Measurements from ENCODE around the gene IRF4. TPM values are rescaled to one million over a fixed set of nuclear protein-coding genes. Genes with fewer than 3 reads are reported as not detected.

IRF4 gene
- total RNA-seq, result 1 to 10 TPM; 3.4 to 7.0 TPM
- polyA plus RNA-seq (ENCODE audit: insufficient read length in 6 of 6), result under 1 TPM; 0.27 to 0.42 (median 0.33) TPM
- long read RNA-seq, donor 1, result 0 reads
- long read RNA-seq, donor 2, result 0 reads
- long read RNA-seq, donor 3, result 0 reads
- long read RNA-seq, donor 4, partial matches to known transcripts, result 0 of 1 reads
- long read RNA-seq, donor 4, other reads (novel, unspliced or antisense), result 1 of 1 reads
- long read RNA-seq, donor 5, result 0 reads
- long read RNA-seq, donor 6, result 0 reads
- long read RNA-seq, donor 7, result 0 reads
- long read RNA-seq, donor 8, result 0 reads
- long read RNA-seq, donor 9, result 0 reads
- long read RNA-seq, donor 10, result 0 reads
- long read RNA-seq, donor 11, result 0 reads
- long read RNA-seq, donor 12, result 0 reads

- intact Hi-C loops (cut with DNase I), result no loop called here
- TF ChIP-seq CTCF (IDR thresholded peaks at IDR 0.05), result no peak
- ATAC-seq, result peak; percentile 67
- H3K27me3 ChIP-seq, result peaks cover 59 to 93% of the 10 kb centered on the region in 2 donors
- peaks cover 12 to 33% of the 10 kb centered on the region in 2 donors for H3K4me1 ChIP-seq
- no peak within 1 kb of the TSS for H3K27ac ChIP-seq
- H3K9me3 ChIP-seq, result no peaks in the 10 kb centered on the region
- peak within 1 kb of the TSS; percentile 34 to 42 for H3K4me3 ChIP-seq
- H3K36me3 ChIP-seq, result no peaks in the 10 kb centered on the region
- no peak for DNase-seq
Measured at GRCh38 chr6:391559-392440, at the start of gene IRF4. IRF4 (plus strand) TSS chr6:391752; CDS start chr6:393153, 1,401 bp downstream.

- no peak for DNase-seq
- H3K4me1 ChIP-seq, result peaks cover 8 to 44% of the 10 kb centered on the region in 2 donors
- no peaks in the 10 kb centered on the region for H3K36me3 ChIP-seq
- no peak overlapping the region for H3K4me3 ChIP-seq
- H3K27me3 ChIP-seq, result no peaks in the 10 kb centered on the region
- no peak for TF ChIP-seq CTCF (IDR thresholded peaks at IDR 0.05)
- intact Hi-C loops (cut with DNase I), result no loop called here
- no peak for ATAC-seq
- H3K27ac ChIP-seq, result no peak overlapping the region
- H3K9me3 ChIP-seq, result no peaks in the 10 kb centered on the region
Measured at GRCh38 chr6:341914-342831, 49.4 kb upstream of the IRF4 start.

- intact Hi-C loops (cut with DNase I), result no loop called here
- H3K27me3 ChIP-seq, result no peaks in the 10 kb centered on the region
- peaks cover 0 to 5% of the 10 kb centered on the region in 2 donors for H3K36me3 ChIP-seq
- no peak for ATAC-seq
- peak in 1 of 4 donors; percentile 71 for DNase-seq
- no peak overlapping the region for H3K27ac ChIP-seq
- peaks cover 8 to 38% of the 10 kb centered on the region in 2 donors for H3K4me1 ChIP-seq
- H3K9me3 ChIP-seq, result no peaks in the 10 kb centered on the region
- H3K4me3 ChIP-seq, result no peak overlapping the region
- no peak for TF ChIP-seq CTCF (IDR thresholded peaks at IDR 0.05)
Measured at GRCh38 chr6:342832-343179, 48.7 kb upstream of the IRF4 start.

GRCh38 chr6:343226-343935, 48.2 kb upstream of the IRF4 start:
- no peak for TF ChIP-seq CTCF (IDR thresholded peaks at IDR 0.05)
- H3K27me3 ChIP-seq, result no peaks in the 10 kb centered on the region
- no peaks in the 10 kb centered on the region for H3K9me3 ChIP-seq
- peaks cover 0 to 11% of the 10 kb centered on the region in 2 donors for H3K36me3 ChIP-seq
- ATAC-seq (no peak), DNase-seq (peak in 1 of 4 donors; percentile 59)
- H3K4me3 ChIP-seq, result no peak overlapping the region
- intact Hi-C loops (cut with DNase I), result no loop called here
- H3K27ac ChIP-seq, result no peak overlapping the region
- peaks cover 8 to 32% of the 10 kb centered on the region in 2 donors for H3K4me1 ChIP-seq

Measured in left lung (tissue), 14 donors.